GM12892 (cell line): Measurements from ENCODE around the gene TMEM235.

ENCODE experiments used
- POLR2A ChIP-seq: IDR thresholded peaks from 2 replicates; pipeline ENCODE4 v1.6.1; 2011; ENCODE audit warnings: low read depth, low read length, control low read depth
- POLR2AphosphoS5 ChIP-seq: IDR thresholded peaks from 2 replicates; pipeline ENCODE4 v1.6.1; 2011; ENCODE audit warnings: low read depth, low read length, control low read depth
- TAF1 ChIP-seq: IDR thresholded peaks from 2 replicates; pipeline ENCODE4 v1.6.1; 2011; ENCODE audit warnings: low read depth, mild to moderate bottlenecking, control low read depth, low read length, borderline replicate concordance

DNA sequence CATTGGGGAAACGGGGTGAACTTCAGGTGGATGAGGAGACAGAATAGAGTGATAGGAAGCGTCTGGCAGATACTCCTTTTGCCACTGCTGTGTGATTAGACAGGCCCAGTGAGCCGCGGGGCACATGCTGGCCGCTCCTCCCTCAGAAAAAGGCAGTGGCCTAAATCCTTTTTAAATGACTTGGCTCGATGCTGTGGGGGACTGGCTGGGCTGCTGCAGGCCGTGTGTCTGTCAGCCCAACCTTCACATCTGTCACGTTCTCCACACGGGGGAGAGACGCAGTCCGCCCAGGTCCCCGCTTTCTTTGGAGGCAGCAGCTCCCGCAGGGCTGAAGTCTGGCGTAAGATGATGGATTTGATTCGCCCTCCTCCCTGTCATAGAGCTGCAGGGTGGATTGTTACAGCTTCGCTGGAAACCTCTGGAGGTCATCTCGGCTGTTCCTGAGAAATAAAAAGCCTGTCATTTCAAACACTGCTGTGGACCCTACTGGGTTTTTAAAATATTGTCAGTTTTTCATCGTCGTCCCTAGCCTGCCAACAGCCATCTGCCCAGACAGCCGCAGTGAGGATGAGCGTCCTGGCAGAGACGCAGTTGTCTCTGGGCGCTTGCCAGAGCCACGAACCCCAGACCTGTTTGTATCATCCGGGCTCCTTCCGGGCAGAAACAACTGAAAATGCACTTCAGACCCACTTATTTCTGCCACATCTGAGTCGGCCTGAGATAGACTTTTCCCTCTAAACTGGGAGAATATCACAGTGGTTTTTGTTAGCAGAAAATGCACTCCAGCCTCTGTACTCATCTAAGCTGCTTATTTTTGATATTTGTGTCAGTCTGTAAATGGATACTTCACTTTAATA, 7.0 kb upstream of the TMEM235 start:
- TF ChIP-seq POLR2A (no peak), POLR2AphosphoS5 (no peak), TAF1 (no peak)
